Stimulated activated CD8-positive, alpha-beta memory T cell treated with anti-CD3 and anti-CD28 coated beads, Interleukin-7, amount 100 ng/mL, for 4 hours (primary cell): ENCODE results near the gene CAPN9.

Experiments
- DNase-seq, 2 donors: peaks; one replicate each; pipeline ENCODE4 v3.0.0-alpha.2; 2020; ENCODE audit warnings: low read depth in 2 of 2

The CAPN9 gene

GRCh38 chr1:230851291-230851691 lies 104.1 kb downstream of the CAPN9 start:
- DNase-seq = no peak
